ENCODE measurements around the gene NFKBIE. TPM values are rescaled to one million over a fixed set of nuclear protein-coding genes. Genes with fewer than 3 reads are reported as not detected.

Gene NFKBIE
- total and polyA plus RNA-seq, 2 of the 13 experiments (the other 11 are each of a cell fraction or from before 2014, with no cell fraction given): 6.7 to 14.5 TPM

DNA sequence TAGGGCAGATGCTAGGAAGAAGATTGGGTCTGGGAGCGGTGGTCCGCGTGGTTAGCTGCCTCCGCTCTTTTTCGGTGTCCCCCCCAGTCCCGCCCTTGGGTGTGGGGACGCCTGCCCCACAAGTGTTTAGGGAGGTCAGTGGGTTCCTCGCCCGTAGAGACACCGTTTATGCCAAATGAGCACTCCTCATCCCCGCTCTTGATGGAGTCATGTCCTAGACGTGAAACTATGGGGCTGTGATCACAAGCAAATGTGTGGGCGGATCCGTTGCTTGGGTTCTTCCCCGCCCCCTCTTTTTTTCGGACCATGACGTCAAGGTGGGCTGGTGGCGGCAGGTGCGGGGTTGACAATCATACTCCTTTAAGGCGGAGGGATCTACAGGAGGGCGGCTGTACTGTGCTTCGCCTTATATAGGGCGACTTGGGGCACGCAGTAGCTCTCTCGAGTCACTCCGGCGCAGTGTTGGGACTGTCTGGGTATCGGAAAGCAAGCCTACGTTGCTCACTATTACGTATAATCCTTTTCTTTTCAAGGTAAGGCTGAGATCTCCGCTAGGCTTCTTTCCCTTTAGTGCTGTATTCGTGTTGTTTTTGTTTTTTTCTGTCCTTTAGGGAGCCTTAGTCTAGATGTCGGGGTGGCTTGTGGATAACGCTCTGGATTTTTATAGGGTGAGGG, 18.6 kb downstream of the NFKBIE start, which contains the start of gene HSP90AB1 (continued):
- TF ChIP-seq GMEB1 (CRISPR knock-in tag; IDR thresholded peaks at IDR 0.05; ENCODE audit: borderline replicate concordance) (no peak; the same call in 1 of the 2 replicates), ZBTB1 (CRISPR knock-in tag; IDR thresholded peaks at IDR 0.05; ENCODE audit: borderline replicate concordance) (0 out of 2 replicates have a peak, but pooled peaks have one; percentile 58), JUN (CRISPR knock-in tag; IDR thresholded peaks at IDR 0.05) (no peak; the same call in 1 of the 2 replicates), FOXK2 (IDR thresholded peaks at IDR 0.05) (peak; percentile 20; the same call in 1 of the 2 replicates), MED13 (CRISPR knock-in tag; IDR thresholded peaks at IDR 0.05) (peak; percentile 89), KLF6 (CRISPR knock-in tag; IDR thresholded peaks at IDR 0.05) (peak; percentile 74), CBX5 (CRISPR knock-in tag; IDR thresholded peaks at IDR 0.05; ENCODE audit: borderline replicate concordance) (peak; percentile 81), ZBTB42 (CRISPR knock-in tag; IDR thresholded peaks at IDR 0.05) (0 out of 2 replicates have a peak, but pooled peaks have one; percentile 33), ZNF691 (CRISPR knock-in tag; IDR thresholded peaks at IDR 0.05; ENCODE audit: borderline replicate concordance, low read depth) (peak; percentile 67; the same call in 1 of the 2 replicates), AKAP8 (CRISPR knock-in tag; IDR thresholded peaks at IDR 0.05) (no peak), ZNF878 (CRISPR knock-in tag; IDR thresholded peaks at IDR 0.05) (peak; percentile 29; the same call in 1 of the 2 replicates), LCORL (IDR thresholded peaks at IDR 0.05) (no peak), LCORL (CRISPR knock-in tag; IDR thresholded peaks at IDR 0.05) (no peak; the same call in 1 of the 2 replicates), ZNF724P (CRISPR knock-in tag; IDR thresholded peaks at IDR 0.05; ENCODE audit: borderline replicate concordance) (no peak), ZSCAN22 (CRISPR knock-in tag; IDR thresholded peaks at IDR 0.05) (no peak), YY1 (IDR thresholded peaks at IDR 0.05; ENCODE audit: insufficient read depth, insufficient replicate concordance, low read depth, low read length) (no peak), MLLT10 (CRISPR knock-in tag; IDR thresholded peaks at IDR 0.05) (0 out of 2 replicates have a peak, but pooled peaks have one; percentile 68), ZNF430 (CRISPR knock-in tag; IDR thresholded peaks at IDR 0.05) (peak; percentile 85; the same call in 1 of the 2 replicates)
- TF ChIP-seq, protein P1, sequence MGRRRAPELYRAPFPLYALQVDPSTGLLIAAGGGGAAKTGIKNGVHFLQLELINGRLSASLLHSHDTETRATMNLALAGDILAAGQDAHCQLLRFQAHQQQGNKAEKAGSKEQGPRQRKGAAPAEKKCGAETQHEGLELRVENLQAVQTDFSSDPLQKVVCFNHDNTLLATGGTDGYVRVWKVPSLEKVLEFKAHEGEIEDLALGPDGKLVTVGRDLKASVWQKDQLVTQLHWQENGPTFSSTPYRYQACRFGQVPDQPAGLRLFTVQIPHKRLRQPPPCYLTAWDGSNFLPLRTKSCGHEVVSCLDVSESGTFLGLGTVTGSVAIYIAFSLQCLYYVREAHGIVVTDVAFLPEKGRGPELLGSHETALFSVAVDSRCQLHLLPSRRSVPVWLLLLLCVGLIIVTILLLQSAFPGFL (CRISPR knock-in tag; IDR thresholded peaks at IDR 0.05): no peak
- TF ChIP-seq, protein P2, sequence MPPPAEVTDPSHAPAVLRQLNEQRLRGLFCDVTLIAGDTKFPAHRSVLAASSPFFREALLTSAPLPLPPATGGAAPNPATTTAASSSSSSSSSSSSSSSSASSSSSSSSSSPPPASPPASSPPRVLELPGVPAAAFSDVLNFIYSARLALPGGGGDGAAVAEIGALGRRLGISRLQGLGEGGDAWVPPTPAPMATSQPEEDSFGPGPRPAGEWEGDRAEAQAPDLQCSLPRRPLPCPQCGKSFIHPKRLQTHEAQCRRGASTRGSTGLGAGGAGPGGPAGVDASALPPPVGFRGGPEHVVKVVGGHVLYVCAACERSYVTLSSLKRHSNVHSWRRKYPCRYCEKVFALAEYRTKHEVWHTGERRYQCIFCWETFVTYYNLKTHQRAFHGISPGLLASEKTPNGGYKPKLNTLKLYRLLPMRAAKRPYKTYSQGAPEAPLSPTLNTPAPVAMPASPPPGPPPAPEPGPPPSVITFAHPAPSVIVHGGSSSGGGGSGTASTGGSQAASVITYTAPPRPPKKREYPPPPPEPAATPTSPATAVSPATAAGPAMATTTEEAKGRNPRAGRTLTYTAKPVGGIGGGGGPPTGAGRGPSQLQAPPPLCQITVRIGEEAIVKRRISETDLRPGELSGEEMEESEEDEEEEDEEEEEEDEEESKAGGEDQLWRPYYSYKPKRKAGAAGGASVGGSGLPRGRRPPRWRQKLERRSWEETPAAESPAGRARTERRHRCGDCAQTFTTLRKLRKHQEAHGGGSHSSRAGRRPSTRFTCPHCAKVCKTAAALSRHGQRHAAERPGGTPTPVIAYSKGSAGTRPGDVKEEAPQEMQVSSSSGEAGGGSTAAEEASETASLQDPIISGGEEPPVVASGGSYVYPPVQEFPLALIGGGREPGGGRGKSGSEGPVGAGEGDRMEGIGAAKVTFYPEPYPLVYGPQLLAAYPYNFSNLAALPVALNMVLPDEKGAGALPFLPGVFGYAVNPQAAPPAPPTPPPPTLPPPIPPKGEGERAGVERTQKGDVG (CRISPR knock-in tag; IDR thresholded peaks at IDR 0.05; ENCODE audit: borderline replicate concordance): no peak
- TF ChIP-seq, protein P3, sequence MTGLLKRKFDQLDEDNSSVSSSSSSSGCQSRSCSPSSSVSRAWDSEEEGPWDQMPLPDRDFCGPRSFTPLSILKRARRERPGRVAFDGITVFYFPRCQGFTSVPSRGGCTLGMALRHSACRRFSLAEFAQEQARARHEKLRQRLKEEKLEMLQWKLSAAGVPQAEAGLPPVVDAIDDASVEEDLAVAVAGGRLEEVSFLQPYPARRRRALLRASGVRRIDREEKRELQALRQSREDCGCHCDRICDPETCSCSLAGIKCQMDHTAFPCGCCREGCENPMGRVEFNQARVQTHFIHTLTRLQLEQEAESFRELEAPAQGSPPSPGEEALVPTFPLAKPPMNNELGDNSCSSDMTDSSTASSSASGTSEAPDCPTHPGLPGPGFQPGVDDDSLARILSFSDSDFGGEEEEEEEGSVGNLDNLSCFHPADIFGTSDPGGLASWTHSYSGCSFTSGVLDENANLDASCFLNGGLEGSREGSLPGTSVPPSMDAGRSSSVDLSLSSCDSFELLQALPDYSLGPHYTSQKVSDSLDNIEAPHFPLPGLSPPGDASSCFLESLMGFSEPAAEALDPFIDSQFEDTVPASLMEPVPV (CRISPR knock-in tag; IDR thresholded peaks at IDR 0.05): no peak

Data from HepG2 (cell line).